ENCODE results near the gene MOB3B.

GRCh38 chr9:27469550-27469949, 60.1 kb downstream of the MOB3B start:
- TF ChIP-seq CTCF (conservative IDR thresholded peaks at IDR 0.05; ENCODE audit: low read depth, low read length) (no peak), EZH2 (IDR thresholded peaks at IDR 0.05; ENCODE audit: borderline replicate concordance, low read depth, low read length, poor library complexity, severe bottlenecking) (no peak)
